GM21723 (cell line): Measurements from ENCODE around the gene POLRMT.
"Not testable (repeated sequence)": the region's sequence is repeated elsewhere in the genome, so short reads cannot be mapped to it uniquely, and the experiment has no call there.

Source experiments
- ATAC-seq: cut with Tn5 transposase; IDR thresholded peaks from one replicate; pipeline ENCODE4 v1.9.1; 2021; ENCODE audit warnings: mild to moderate bottlenecking, moderate library complexity; ENCODE audit not compliant: unreplicated experiment

The POLRMT gene

DNA sequence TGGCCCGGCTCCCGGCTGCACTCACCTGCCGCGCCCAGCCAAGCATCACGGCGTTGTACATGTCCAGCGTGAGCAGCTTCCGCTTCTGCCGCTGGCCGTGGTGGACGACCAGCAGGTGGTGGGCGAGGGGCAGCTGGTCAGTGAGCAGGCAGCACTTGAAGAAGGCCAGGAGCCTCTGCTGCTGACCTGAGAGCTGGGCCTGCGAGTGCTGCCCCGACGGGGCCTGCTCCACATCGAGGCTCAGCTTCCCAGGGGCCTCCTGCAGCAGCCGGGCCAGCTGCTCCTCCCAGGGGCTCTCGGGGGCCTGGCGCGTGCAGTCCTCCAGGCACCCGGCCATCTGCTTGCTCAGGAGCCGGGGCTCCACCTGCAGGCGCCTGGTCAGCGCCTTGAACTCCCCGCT lies 3.8 kb downstream of the POLRMT start:
- not testable (repeated sequence) for ATAC-seq

DNA sequence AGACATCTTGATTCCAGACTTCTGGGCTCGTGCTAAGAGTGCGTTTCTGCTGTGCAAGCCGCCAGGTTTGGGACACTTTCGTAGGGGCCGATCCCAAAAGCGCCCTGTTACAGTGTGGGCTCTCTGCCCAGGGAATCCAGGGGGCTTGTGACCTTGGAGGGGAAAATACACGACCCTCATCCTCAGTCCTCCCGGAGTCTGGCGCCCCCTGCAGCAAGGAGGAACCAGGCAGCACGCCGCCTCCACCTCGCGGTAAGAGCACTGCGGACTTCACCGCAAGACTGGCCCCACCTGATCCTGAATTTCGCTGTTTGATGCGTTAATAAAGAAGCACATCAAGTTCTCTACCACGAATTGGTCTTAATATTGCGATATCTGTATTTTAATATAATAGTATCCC lies 5.2 kb downstream of the POLRMT start:
- ATAC-seq, result no peak

DNA sequence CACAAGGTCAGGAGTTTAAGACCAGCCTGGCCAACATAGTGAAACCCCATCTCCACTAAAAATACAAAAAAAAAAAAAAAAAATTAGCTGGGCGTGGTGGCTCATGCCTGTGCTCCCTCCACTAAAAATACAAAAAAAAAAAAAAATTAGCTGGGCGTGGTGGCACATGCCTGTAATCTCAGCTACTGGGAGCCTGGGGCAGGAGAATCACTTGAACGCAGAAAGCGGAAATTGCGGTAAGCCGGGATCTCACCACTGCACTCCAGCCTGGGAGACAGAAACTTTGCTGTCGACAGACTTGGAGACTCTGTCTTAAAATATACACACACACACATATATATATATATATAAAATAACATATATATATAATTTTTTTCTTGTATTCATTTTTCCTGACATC lies 6.8 kb downstream of the POLRMT start:
- ATAC-seq, result not testable (repeated sequence)

DNA sequence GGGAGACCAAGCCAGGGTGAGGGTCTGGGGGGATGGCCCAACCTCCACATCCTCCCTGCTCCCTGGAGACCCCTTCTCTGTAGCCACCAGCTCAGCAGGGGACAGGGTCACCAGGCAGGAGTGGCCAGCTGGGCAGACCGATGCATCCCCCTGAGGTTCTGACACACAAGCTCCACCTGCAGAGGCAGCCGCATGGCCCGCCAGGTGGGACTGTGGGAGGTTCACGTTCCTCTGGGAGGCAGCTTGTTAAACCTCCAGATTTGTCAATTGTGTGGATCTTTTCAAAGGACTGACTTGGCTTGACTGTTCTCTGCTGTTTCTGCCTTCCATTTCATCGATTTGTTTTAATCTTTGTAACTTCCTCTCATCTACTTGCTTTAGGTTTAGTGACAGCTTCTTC lies 8.1 kb downstream of the POLRMT start:
- ATAC-seq, result no peak

DNA sequence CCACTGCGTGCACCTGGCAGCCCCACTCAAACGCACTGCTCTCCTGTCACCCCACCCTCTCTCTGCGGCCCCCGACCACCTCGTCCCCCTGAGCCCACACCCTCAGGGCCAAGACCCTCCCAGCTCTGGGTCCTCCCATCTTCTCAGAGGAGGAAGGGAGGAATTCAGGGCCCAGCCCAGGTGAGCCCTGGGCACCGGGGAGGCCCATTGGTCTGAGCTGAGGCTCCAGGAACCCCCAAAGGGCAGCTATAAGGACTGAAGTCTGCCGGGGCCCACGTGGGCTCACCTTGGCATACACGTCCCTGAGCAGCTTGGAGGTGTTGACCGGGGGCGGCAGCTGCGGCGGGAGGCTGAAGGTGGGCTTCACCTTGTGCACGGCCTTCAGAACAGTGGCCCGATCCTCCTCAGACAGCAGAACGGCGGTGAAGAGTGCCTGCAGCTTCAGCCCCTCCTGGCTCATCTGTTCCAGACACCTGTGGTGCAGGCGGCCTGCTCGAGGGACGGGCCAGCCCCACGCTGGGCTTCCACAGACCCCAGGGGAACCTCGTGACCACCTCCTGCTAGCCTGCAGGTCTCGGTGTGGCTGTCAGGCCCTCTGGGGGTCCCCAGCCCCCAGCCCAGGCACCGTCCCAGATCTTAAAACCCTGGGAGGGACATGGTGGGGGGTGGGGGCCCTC lies 8.8 kb downstream of the POLRMT start:
- no peak for ATAC-seq

DNA sequence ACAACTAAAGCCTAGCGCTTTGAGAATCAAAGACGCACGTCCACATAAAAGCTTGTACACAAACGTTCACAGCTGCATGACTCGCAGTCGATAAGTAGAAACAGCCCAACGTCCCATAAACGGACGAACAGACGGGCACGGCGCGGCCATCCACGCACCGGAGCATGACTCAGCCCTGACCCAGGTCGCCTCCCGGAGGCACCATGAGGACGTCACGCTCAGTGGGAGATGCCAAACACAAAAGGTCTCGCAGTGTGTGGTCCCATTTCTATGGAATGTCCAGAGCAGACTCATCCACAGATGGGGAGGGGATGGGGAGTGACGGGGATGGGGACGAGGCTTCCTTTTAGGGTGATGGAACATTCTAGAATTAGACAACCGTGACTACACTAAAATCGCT lies 9.4 kb downstream of the POLRMT start:
- ATAC-seq, result no peak

DNA sequence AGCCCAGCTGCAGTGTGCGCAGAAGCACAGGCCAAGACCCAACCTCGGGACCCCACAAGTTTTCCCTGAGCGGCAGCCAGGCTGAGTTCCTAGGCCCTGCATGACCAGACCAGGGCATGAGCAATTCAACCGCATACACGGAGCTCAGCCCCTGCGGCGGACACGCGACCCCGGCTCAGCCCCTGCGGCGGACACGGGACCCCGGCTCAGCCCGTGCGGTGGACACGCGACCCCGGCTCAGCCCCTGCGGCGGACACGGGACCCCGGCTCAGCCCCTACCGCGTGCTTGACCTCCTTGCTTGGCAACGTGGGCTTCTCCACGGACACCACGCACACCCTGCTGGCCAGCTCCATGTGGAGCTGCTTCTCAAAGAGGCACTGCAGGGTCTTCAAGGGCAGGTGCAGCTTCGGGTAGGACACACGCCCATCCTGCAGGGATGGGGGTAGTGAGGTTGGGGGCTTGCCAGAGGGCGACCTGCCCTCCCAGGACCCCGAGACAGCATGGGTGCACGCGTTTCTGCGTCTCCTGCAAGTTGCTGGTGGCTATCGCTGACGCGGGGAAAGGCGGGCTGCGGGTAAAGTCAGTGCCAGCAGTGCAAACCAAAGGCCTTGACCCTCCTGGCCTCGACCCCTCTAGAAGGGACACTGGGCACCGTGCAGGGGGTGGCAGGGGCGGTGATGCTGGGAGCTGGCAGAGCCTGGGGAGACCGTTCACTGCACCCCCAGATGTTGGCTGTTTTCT lies 10.0 kb downstream of the POLRMT start:
- ATAC-seq, result no peak

DNA sequence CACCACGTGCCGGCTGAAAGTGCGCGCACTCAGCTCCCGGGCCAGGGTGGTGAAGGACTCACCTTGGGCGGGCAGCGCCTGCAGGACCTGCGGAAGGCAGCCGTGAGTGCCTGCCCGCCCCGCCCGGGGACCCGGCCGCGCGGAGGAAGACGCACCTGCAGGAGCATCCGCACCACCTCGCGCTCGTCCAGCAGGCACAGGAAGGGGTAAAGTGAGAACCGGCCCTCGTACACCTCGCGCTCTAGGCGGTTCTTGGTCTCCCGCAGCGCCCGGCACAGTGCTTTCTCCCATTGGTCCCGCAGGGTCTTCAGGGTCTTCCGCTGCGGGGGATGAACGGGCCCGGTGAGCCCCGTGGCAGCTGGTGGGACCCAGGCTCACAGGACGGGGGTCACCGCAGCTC lies 10.7 kb downstream of the POLRMT start:
- ATAC-seq, result no peak

DNA sequence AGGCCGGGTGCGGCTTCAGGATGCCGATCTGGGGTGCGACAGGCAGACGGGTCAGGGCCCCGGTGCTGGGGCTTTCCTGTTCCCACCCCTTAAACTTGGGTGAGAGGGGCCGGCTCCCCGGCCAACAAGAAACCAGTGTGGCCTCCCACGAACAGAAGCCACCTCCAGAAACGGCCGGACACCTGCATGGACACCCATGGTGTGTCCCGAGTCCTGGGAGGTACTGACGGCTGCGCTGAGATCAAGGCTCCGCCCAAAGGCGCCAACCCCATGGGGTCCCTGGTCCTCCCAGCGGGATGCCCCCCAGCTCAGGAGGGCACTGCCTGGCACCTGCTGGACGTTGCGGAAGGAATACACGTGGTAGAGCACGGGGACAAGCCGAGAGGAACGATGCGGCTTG lies 11.5 kb downstream of the POLRMT start:
- no peak for ATAC-seq

DNA sequence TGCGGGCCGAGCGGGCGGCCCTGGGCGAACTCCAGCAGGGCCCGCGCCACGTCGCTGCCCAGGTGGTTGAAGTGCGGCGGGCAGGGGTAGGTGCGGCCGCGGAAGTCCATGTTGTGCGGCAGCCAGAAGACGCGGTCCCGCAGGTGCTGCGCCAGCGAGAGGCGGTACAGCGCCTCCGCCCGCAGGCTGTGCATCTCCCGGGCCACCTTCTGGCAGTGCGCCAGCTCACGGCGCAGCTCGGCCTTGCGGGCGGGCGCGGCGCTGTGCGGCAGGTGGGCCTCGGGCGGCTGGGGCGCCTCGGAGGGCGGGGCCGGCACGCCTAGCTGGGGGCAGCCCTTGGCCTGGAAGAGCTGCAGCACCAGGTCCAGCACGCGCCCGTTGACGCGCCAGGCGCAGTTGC lies 12.1 kb downstream of the POLRMT start:
- not testable (repeated sequence) for ATAC-seq

DNA sequence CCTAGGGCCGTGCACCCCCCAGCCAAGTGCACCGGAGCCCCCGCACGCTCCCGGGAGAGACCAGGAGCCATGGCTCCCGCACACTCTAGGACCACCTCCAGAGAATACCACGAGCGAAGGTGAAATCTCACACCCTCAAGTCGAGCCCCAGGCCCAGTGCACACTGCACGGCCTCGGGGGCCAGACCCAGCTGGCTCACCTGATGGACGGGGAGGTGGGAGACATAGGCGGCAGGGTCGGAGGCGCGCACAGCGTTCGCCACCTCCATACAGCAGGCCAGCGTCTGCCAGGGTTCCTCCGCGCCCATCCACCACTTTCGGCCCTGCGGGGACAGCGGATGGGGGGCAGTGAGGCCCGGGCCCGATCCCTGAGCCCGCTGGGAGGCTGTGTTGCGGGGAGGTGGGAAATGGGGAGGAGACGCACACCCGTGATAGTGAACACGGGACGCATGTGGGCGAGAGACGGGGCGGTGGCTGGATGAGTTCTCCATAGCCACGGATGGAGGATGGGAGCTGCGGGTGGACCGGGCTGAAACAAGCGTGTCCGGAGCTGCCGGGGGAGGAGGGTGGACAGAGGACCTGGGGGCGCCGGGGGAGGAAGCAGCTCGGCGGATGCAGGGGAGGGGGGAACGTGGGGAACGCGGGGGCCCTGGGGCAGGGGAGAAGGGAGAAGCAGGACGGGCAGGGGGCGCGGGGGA lies 13.0 kb downstream of the POLRMT start:
- ATAC-seq, result no peak

DNA sequence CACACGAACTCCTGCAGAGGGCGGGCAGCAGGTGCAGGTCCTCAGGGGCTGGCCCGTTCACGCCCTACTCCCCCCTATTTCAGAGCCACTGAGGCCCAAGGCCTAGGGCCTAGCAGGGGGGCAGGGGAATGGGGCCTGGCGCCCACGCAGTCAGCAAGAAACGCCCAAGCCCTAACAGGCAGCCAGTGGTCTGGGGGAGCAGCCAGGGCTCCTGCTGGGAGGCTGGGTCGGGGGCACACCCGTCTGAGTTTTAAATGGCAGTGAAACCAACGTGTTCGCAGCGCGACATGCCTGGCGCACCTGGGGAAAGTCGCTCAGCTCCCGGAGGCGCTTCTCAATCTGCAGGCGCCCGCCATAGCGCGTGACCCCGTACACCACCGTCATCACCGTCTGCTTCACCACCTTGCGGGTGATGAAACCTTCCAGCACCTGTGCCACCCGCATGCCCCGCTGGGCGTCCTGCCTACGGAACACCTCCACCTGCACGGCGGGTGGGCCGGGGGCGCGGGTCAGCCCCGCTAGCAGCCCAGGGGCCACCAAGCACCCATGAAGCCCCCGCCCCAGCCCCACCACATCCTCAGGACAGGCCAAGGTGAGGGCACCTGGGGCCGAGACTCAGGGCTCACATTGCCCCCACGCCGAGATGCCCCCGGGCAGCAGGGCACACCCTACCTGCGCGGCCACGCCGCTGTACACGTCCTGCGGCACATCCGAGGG lies 13.9 kb downstream of the POLRMT start:
- no peak for ATAC-seq

DNA sequence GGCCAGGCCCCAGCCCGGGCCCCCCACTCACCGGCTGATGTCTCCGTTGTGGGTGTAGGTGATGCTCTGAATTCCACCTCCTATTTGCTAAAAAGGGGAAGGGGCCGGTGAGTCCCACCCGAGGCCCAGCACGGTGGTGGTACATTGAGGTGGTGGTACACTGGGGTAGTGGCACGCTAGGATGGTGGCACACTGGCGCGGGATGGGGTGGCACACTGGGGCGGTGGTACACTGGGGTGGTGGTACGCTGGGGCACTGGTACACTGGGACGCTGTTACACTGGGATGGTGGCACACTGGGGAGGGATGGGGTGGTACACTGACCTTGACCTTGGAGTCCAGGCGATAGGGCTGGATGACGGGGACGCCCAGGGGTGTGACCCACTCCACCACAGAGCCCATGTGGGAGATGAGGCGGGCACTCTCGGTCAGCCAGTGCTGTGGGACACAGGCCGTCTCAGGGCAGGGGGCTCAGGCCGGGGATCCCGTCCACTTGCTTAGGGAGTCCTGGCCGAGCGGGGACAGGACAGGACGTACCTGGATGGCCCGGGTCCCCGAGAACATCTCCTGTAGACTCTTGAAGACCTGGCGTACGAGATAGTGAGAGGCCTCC lies 14.6 kb downstream of the POLRMT start:
- ATAC-seq, result no peak

DNA sequence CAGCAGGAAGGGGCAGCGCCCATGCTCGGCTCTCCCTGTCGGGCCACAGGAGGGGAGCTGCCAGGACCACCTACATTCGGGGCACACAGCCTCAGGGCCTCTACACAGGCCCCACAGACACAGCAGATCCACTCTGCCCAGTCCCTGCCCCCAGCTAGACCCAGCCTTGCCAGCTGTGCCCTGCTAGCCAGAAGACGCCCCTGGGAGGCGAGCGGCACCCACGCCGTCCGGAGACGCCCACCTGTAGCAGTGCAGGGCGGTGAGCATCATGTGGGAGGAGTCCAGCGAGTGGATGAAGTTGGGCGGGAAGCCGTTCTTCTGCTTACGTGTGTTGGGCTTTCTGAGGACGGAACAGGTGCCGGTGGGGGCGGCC lies 15.1 kb downstream of the POLRMT start:
- no peak for ATAC-seq

DNA sequence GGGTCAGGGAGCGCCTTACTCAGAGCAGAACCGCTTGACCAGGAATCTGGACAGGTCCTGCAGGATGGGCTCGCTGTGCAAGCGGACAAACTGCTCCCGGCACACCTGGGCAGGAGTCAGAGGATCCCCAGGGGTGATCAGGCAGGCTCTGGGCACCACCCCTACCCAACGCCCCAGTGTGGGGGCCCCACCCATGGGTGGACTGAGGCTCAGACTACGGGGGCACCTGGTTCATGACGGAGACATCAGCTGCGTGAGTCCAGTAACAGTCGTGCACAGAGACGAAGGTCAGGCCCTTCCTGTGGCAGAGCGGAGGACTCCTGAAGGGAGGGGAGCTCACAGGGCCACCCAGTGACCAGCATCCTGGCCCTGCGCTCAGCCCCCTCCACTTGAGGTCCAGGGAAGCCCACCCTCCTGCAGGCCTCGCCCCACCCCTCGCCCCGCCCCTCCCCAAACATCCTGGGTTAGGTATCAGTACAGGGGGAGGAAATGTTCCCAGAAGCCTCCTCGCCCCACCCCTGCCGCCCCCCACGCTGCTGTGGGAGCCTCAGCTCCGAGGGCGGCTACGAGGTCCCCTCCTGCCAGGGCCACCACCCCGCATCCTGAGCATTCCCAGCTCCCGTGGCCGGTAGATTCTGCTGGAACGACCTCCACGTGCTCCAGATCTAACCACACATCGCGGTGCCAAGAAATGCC lies 15.6 kb downstream of the POLRMT start:
- no peak for ATAC-seq

DNA sequence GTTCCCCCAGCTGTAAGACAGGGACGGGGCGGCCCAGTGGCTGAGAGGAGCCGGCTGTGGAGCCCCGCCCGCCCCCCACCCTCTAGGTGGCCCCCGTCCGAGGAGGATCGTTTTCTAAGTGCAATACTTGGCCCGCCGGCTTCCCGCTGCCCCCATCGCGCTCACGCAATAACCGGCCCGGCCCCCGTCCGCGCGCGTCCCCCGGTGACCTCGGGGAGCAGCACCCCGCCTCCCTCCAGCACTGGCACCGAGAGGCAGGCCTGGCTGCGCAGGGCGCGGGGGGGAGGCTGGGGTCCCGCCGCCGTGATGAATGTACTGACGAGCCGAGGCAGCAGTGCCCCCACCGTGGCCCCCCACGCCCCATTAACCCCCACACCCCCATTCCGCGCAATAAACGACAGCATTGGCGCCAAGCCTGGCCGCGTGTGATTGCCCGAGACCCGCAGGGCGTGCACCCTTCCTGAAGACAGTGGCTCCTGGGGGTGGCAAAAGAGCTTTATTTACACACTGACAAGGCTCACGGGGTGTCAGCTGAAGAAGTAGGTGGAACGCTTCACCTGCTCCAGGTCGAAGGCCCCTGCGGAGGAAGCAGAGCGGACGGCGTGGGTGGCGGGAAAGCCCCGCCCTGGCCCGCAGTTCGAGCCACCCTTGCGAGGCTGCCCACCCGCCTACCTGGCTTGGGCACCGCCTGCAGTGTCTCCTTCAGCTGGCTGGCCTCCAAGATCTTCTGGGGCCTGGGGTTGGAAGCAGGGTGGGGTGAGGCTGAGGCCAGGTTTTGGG lies 16.4 kb downstream of the POLRMT start:
- ATAC-seq, result no peak

DNA sequence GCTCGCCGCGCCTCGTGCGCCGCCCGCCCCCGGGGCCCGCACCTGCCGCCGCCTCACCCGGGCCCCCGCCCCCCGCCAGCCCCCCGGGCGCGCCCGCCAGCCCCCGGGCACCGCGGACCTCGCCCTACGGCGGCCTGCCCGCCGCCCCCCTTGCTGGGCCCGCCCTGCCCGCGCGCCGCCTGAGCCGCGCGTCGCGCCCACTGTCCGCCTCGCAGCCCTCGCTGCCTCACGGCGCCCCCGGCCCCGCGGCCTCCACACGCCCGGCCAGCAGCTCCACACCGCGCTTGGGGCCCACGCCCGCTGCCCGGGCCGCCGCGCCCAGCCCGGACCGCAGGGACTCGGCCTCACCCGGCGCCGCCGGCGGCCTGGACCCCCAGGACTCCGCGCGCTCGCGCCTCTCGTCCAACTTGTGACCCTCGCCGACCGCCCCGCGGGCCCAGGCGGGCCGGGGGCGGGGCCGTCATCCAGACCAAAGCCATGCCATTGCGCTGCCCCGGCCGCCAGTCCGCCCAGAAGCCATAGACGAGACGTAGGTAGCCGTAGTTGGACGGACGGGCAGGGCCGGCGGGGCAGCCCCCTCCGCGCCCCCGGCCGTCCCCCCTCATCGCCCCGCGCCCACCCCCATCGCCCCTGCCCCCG lies 17.2 kb downstream of the POLRMT start:
- ATAC-seq, result no peak

DNA sequence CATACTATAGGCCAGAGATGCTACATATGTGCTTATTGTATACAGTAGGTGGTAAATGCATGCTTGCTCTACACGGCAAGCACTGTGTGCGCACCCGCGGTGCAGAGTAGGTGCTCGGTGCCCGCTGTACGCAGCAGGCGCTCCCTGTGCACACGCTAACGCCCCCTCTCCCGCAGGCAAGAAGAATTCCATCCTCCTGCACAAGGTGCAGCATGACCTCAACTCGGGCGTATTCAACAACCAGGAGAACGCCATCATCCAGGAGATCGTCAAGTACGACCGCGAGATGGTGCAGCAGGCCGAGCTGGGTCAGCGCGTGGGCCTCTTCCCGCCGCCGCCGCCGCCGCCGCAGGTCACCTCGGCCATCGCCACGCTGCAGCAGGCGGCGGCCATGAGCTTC lies 17.7 kb downstream of the POLRMT start:
- no peak for ATAC-seq
